Neural cell (in vitro differentiated cells): ENCODE data around the gene FZR1. TPM values are rescaled to one million over a fixed set of nuclear protein-coding genes. Genes with fewer than 3 reads are reported as not detected.

Experiments used
- H2AFZ ChIP-seq: fragments of 200-600, 300-800 bp; sonication (generic), shearing (Covaris generic); 2 replicates; pipeline ENCODE4 v1.6.0; 2014; ENCODE audit warnings: low read depth, mild to moderate bottlenecking, antibody characterized with exemption, low read length, moderate library complexity
- H3F3A ChIP-seq: fragments of 200-600 bp; shearing (Covaris generic); 2 replicates; pipeline ENCODE4 v1.6.1; 2016; ENCODE audit warnings: mild to moderate bottlenecking, moderate library complexity, mixed read lengths, antibody characterized with exemption, low read length; ENCODE audit not compliant: insufficient read depth, poor library complexity, severe bottlenecking
- H3K27ac ChIP-seq: fragments of 200-600, 300-800 bp; sonication (generic), shearing (Covaris generic); 2 replicates; pipeline ENCODE4 v1.5.1; 2014; ENCODE audit warnings: mild to moderate bottlenecking, low read length, moderate library complexity
- H3K27me3 ChIP-seq: fragments of 300-800, 200-600 bp; sonication (generic), shearing (Covaris generic); 2 replicates; pipeline ENCODE4 v1.6.0; 2014; ENCODE audit warnings: mild to moderate bottlenecking, low read depth, low read length, moderate library complexity; ENCODE audit not compliant: insufficient read depth
- H3K36me3 ChIP-seq: fragments of 300-800, 200-600 bp; sonication (generic), shearing (Covaris generic); 2 replicates; pipeline ENCODE4 v1.5.1; 2014; ENCODE audit warnings: mild to moderate bottlenecking, antibody characterized with exemption, low read length, moderate library complexity; ENCODE audit not compliant: insufficient read depth
- H3K4me2 ChIP-seq: fragments of 300-800, 200-600 bp; sonication (generic), shearing (Covaris generic); 2 replicates; pipeline ENCODE4 v1.6.0; 2014; ENCODE audit warnings: mild to moderate bottlenecking, low read length
- H3K4me3 ChIP-seq: fragments of 300-800, 200-600 bp; sonication (generic), shearing (Covaris generic); 2 replicates; pipeline ENCODE4 v1.5.1; 2014; ENCODE audit warnings: mild to moderate bottlenecking, low read length, moderate library complexity
- H3K79me2 ChIP-seq: fragments of 200-600 bp; shearing (Covaris generic); replicated peaks from 2 replicates; pipeline ENCODE4 v1.6.0; 2014; ENCODE audit warnings: mild to moderate bottlenecking, low read length, moderate library complexity; ENCODE audit not compliant: insufficient read depth
- H3K9ac ChIP-seq: fragments of 300-800, 200-600 bp; sonication (generic), shearing (Covaris generic); 2 replicates; pipeline ENCODE4 v1.6.1; 2016; ENCODE audit warnings: mild to moderate bottlenecking, low read length, mixed read lengths
- H3K9me2 ChIP-seq: fragments of 200-600 bp; shearing (Covaris generic); 2 replicates; pipeline ENCODE4 v1.6.1; 2016; ENCODE audit warnings: mild to moderate bottlenecking, low read length, mixed read lengths; ENCODE audit not compliant: insufficient read depth
- H3K9me3 ChIP-seq: fragments of 200-600, 300-800 bp; sonication (generic), shearing (Covaris generic); 2 replicates; pipeline ENCODE4 v1.6.1; 2016; ENCODE audit warnings: mild to moderate bottlenecking, mixed run types, low read length, moderate library complexity, mixed read lengths
- H4K20me1 ChIP-seq: fragments of 200-600 bp; shearing (Covaris generic); 2 replicates; pipeline ENCODE4 v1.6.1; 2016; ENCODE audit warnings: mild to moderate bottlenecking, mixed run types; ENCODE audit not compliant: insufficient read depth
- CTCF ChIP-seq: fragments of 450-650 bp; IDR thresholded peaks from 2 replicates; pipeline ENCODE4 v1.5.1; 2014; ENCODE audit warnings: antibody characterized with exemption, mild to moderate bottlenecking, moderate library complexity; ENCODE audit not compliant: poor library complexity, severe bottlenecking
- EP300 ChIP-seq: fragments of 450-650 bp; conservative IDR thresholded peaks from 2 replicates; pipeline ENCODE4 v1.6.1; 2014; ENCODE audit warnings: antibody characterized with exemption, mild to moderate bottlenecking, moderate library complexity; ENCODE audit not compliant: poor library complexity, severe bottlenecking
- EZH2 ChIP-seq: fragments of 200-600, 300-800 bp; shearing (Covaris generic), sonication (generic); IDR thresholded peaks from 2 replicates; pipeline ENCODE4 v1.6.1; 2014; ENCODE audit warnings: antibody characterized with exemption, low read length, borderline replicate concordance, mild to moderate bottlenecking; ENCODE audit not compliant: insufficient read depth, poor library complexity, severe bottlenecking
- MXI1 ChIP-seq: fragments of 450-650 bp; conservative IDR thresholded peaks from 2 replicates; pipeline ENCODE4 v1.6.1; 2014; ENCODE audit warnings: antibody characterized with exemption, mild to moderate bottlenecking; ENCODE audit not compliant: poor library complexity, severe bottlenecking
- POLR2AphosphoS5 ChIP-seq: IDR thresholded peaks from 2 replicates; pipeline ENCODE4 v1.6.1; 2012
- RAD21 ChIP-seq: fragments of 450-650 bp; conservative IDR thresholded peaks from 2 replicates; pipeline ENCODE4 v1.6.1; 2014; ENCODE audit warnings: antibody characterized with exemption, mild to moderate bottlenecking, moderate library complexity
- REST ChIP-seq: IDR thresholded peaks from 2 replicates; pipeline ENCODE4 v1.6.1; 2012; ENCODE audit warnings: borderline replicate concordance
- SMC3 ChIP-seq: fragments of 450-650 bp; conservative IDR thresholded peaks from 2 replicates; pipeline ENCODE4 v1.6.1; 2014; ENCODE audit warnings: antibody characterized with exemption, mild to moderate bottlenecking, moderate library complexity; ENCODE audit not compliant: poor library complexity
- TAF1 ChIP-seq: IDR thresholded peaks from 2 replicates; pipeline ENCODE4 v1.6.1; 2012; ENCODE audit warnings: low read depth
- polyA plus RNA-seq: library from polyadenylated mRNA; depleted of rRNA; stranded (reverse); fragments of >200 nt; gene quantifications from 2 replicates; pipeline ENCODE4 v1.2.3, GENCODE V29; 2014

The FZR1 gene
- polyA plus RNA-seq, 1 donor from 2014 or later = 55.7 TPM

GRCh38 chr19:3536429-3537100, 30.5 kb downstream of the FZR1 start:
- H3K79me2 ChIP-seq = no peaks in the 10 kb centered on the region
- H3K27ac ChIP-seq = no peak overlapping the region
- H3K9ac ChIP-seq = no peak overlapping the region
- TF ChIP-seq EZH2 (no peak), TAF1 (no peak), RAD21 (no peak), POLR2AphosphoS5 (no peak), REST (no peak), MXI1 (no peak), EP300 (no peak), SMC3 (no peak), CTCF (no peak)
- H3K27me3 ChIP-seq = no peaks in the 10 kb centered on the region
- H3F3A ChIP-seq = no peaks in the 10 kb centered on the region
- H2AFZ ChIP-seq = no peak overlapping the region
- no peak overlapping the region for H3K4me3 ChIP-seq
- H3K36me3 ChIP-seq = no peaks in the 10 kb centered on the region
- no peaks in the 10 kb centered on the region for H3K9me2 ChIP-seq
- H4K20me1 ChIP-seq = no peaks in the 10 kb centered on the region
- no peaks in the 10 kb centered on the region for H3K9me3 ChIP-seq
- no peak overlapping the region for H3K4me2 ChIP-seq

GRCh38 chr19:3537101-3537437, 31.0 kb downstream of the FZR1 start:
- no peak overlapping the region for H3K27ac ChIP-seq
- no peaks in the 10 kb centered on the region for H3K79me2 ChIP-seq
- no peak overlapping the region for H2AFZ ChIP-seq
- H3K9me3 ChIP-seq = no peaks in the 10 kb centered on the region
- TF ChIP-seq SMC3 (no peak), EZH2 (no peak), REST (no peak), MXI1 (no peak), RAD21 (no peak), CTCF (no peak)
- H3K4me3 ChIP-seq = no peak overlapping the region
- no peaks in the 10 kb centered on the region for H3F3A ChIP-seq
- no peaks in the 10 kb centered on the region for H3K9me2 ChIP-seq
- H3K4me2 ChIP-seq = no peak overlapping the region
- no peaks in the 10 kb centered on the region for H4K20me1 ChIP-seq
- no peaks in the 10 kb centered on the region for H3K36me3 ChIP-seq
- H3K27me3 ChIP-seq = no peaks in the 10 kb centered on the region
- H3K9ac ChIP-seq = no peak overlapping the region
